IMR-90 (cell line): ENCODE results near the gene CERS5. TPM values are rescaled to one million over a fixed set of nuclear protein-coding genes. Genes with fewer than 3 reads are reported as not detected.

Experiments
- ATAC-seq: fragments of 200-7000 bp; cut with Tn5 transposase; 2 replicates; pipeline ENCODE4 v1.9.1; 2020; ENCODE audit warnings: low read depth, mild to moderate bottlenecking, moderate library complexity
- BruUV-seq: library from RNA; stranded (reverse); fragments of 400-500 nt; replicated peaks from 2 replicates; lab custom pipeline; 2021; lab: Mats Ljungman, UMichigan
- CTCF ChIA-PET: fragments of 300-600 bp; formaldehyde crosslinking; extraction: SDS; loops from one replicate; lab custom pipeline; 2021; ENCODE audit warnings: antibody characterized with exemption; lab: Yijun Ruan, JAX
- POLR2A ChIA-PET: fragments of 300-600 bp; sonication (Branson Sonifier 250); formaldehyde crosslinking; loops from one replicate; lab custom pipeline; 2022; ENCODE audit warnings: antibody characterized with exemption; ENCODE audit not compliant: unreplicated experiment; lab: Charles Lee
- DNase-seq: peaks from one replicate; pipeline ENCODE4 v3.0.0; 2013
- H2AFZ ChIP-seq: replicated peaks from 2 replicates; pipeline ENCODE3; 2013; ENCODE audit warnings: low read length, mild to moderate bottlenecking; ENCODE audit not compliant: poor library complexity
- H2AK5ac ChIP-seq: 2 replicates; pipeline ENCODE4 v1.6.1; 2013; ENCODE audit warnings: low read depth, low read length, inconsistent platforms
- H2AK9ac ChIP-seq: replicated peaks from 2 replicates; pipeline ENCODE3; 2013; ENCODE audit warnings: mild to moderate bottlenecking, low read depth, low read length, moderate library complexity; ENCODE audit not compliant: poor library complexity
- H2BK120ac ChIP-seq: 2 replicates; pipeline ENCODE4 v1.6.1; 2013; ENCODE audit warnings: low read depth, low read length, inconsistent platforms
- H2BK15ac ChIP-seq: 3 replicates; pipeline ENCODE4 v1.6.1; 2013; ENCODE audit warnings: low read depth, low read length, inconsistent platforms
- H2BK20ac ChIP-seq: 2 replicates; pipeline ENCODE4 v1.6.1; 2013; ENCODE audit warnings: low read depth, mild to moderate bottlenecking, inconsistent platforms, low read length, moderate library complexity
- H2BK5ac ChIP-seq: 2 replicates; pipeline ENCODE4 v1.6.1; 2013; ENCODE audit warnings: mild to moderate bottlenecking, low read depth, low read length, inconsistent platforms; ENCODE audit not compliant: poor library complexity, severe bottlenecking
- H3K14ac ChIP-seq: replicated peaks from 2 replicates; pipeline ENCODE4 v1.6.1; 2013; ENCODE audit warnings: low read depth, low read length, inconsistent platforms
- H3K18ac ChIP-seq: 2 replicates; pipeline ENCODE4 v1.6.1; 2013; ENCODE audit warnings: low read depth, low read length, control low read depth
- H3K23ac ChIP-seq: 2 replicates; pipeline ENCODE4 v1.6.1; 2013; ENCODE audit warnings: low read depth, low read length, inconsistent platforms
- H3K27ac ChIP-seq: 2 replicates; pipeline ENCODE4 v1.5.1; 2013; ENCODE audit warnings: mild to moderate bottlenecking, control low read depth, low read length; ENCODE audit not compliant: insufficient read depth
- H3K27me3 ChIP-seq: 2 replicates; pipeline ENCODE4 v1.6.1; 2013; ENCODE audit warnings: low read length; ENCODE audit not compliant: control insufficient read depth, insufficient read depth
- H3K36me3 ChIP-seq: 2 replicates; pipeline ENCODE4 v1.6.1; 2013; ENCODE audit warnings: low read length, mixed read lengths; ENCODE audit not compliant: control insufficient read depth, insufficient read depth
- H3K4ac ChIP-seq: 2 replicates; pipeline ENCODE4 v1.6.1; 2013; ENCODE audit warnings: low read depth, low read length, inconsistent platforms
- H3K4me1 ChIP-seq: 2 replicates; pipeline ENCODE4 v1.6.1; 2013; ENCODE audit warnings: low read length, mixed read lengths; ENCODE audit not compliant: control insufficient read depth, insufficient read depth
- H3K4me2 ChIP-seq: 2 replicates; pipeline ENCODE4 v1.6.1; 2013; ENCODE audit warnings: low read depth, mild to moderate bottlenecking, control low read depth, low read length, moderate library complexity
- H3K4me3 ChIP-seq: 2 replicates; pipeline ENCODE4 v1.5.1; 2013; ENCODE audit warnings: low read depth, mild to moderate bottlenecking, control low read depth, low read length, moderate library complexity; ENCODE audit not compliant: insufficient read depth
- H3K56ac ChIP-seq: 2 replicates; pipeline ENCODE4 v1.6.1; 2013; ENCODE audit warnings: low read length, inconsistent platforms; ENCODE audit not compliant: insufficient read depth; ENCODE audit errors: extremely low read depth
- H3K79me1 ChIP-seq, 2 experiments: 2 replicates each; pipeline ENCODE4 v1.6.1; 2013; ENCODE audit warnings: low read length in 2 of 2, inconsistent platforms in 1 of 2, low read depth in 1 of 2
- H3K9ac ChIP-seq: 2 replicates; pipeline ENCODE4 v1.6.1; 2013; ENCODE audit warnings: low read depth, low read length, control low read depth
- H3K9me1 ChIP-seq: 2 replicates; pipeline ENCODE4 v1.6.1; 2013; ENCODE audit warnings: low read length, inconsistent platforms; ENCODE audit not compliant: insufficient read depth
- H3K9me3 ChIP-seq: 2 replicates; pipeline ENCODE4 v1.6.1; 2013; ENCODE audit warnings: low read length; ENCODE audit not compliant: control insufficient read depth, insufficient read depth
- H4K20me1 ChIP-seq: 2 replicates; pipeline ENCODE4 v1.6.1; 2013; ENCODE audit warnings: low read length, inconsistent platforms; ENCODE audit not compliant: insufficient read depth
- H4K5ac ChIP-seq: 2 replicates; pipeline ENCODE4 v1.6.1; 2013; ENCODE audit warnings: mild to moderate bottlenecking, low read depth, low read length, control low read depth
- H4K8ac ChIP-seq, 2 experiments: 2 replicates each; pipeline ENCODE4 v1.6.1; 2013; ENCODE audit warnings: low read depth in 2 of 2, low read length in 2 of 2, control low read depth in 1 of 2, inconsistent platforms in 1 of 2
- H4K91ac ChIP-seq: 2 replicates; pipeline ENCODE4 v1.6.1; 2013; ENCODE audit warnings: low read depth, low read length, inconsistent platforms; ENCODE audit not compliant: insufficient read depth
- CHD1 ChIP-seq: IDR thresholded peaks from 2 replicates; pipeline ENCODE4 v1.6.1; 2012; ENCODE audit warnings: low read depth, low read length, improper control_type of control experiment
- RAD21 ChIP-seq: IDR thresholded peaks from 2 replicates; pipeline ENCODE4 v1.6.1; 2012; ENCODE audit warnings: low read length, improper control_type of control experiment
- SMC3 ChIP-seq: fragments of 150-350 bp; IDR thresholded peaks from 2 replicates; pipeline ENCODE4 v1.6.1; 2016; ENCODE audit warnings: low read depth, mild to moderate bottlenecking, antibody characterized with exemption, low read length, moderate library complexity
- dilution Hi-C: fragments of 300-500 bp; cut with HindIII; formaldehyde crosslinking; loops from one replicate; pipeline ENCODE4 v1.14.3; 2018; ENCODE audit warnings: low sequenced_read_pairs; ENCODE audit not compliant: unreplicated experiment
- in situ Hi-C: fragments of 300-500 bp; cut with MboI; formaldehyde crosslinking; loops from 3 replicates; pipeline ENCODE4 v1.14.3; 2019; ENCODE audit warnings: low sequenced_read_pairs, inconsistent platforms, mixed read lengths
- intact Hi-C: fragments of 100-400 bp; cut with micrococcal nuclease; formaldehyde crosslinking; loops from 2 replicates; pipeline ENCODE4 v1.10.0; 2022
- polyA plus RNA-seq, 3 experiments: library from polyadenylated mRNA; depleted of rRNA; stranded (reverse); fragments of >200 nt; gene quantifications; 2 replicates each; pipeline ENCODE4 v1.2.3, GENCODE V29; 2012; ENCODE audit warnings: low replicate concordance in 1 of 3
- total RNA-seq: library from RNA; depleted of rRNA; stranded (reverse); fragments of >200 nt; gene quantifications from 2 replicates; pipeline ENCODE4 v1.2.3, GENCODE V29; 2012
- TF ChIP-seq, protein P1 (sequence below): conservative IDR thresholded peaks from 2 replicates; pipeline ENCODE4 v1.5.1; 2012; ENCODE audit warnings: mild to moderate bottlenecking, low read depth, low read length, improper control_type of control experiment

The CERS5 gene
- total and polyA plus RNA-seq, 2 of the 4 experiments (the other 2 are of a cell fraction): 40.3 to 60.3 TPM

DNA sequence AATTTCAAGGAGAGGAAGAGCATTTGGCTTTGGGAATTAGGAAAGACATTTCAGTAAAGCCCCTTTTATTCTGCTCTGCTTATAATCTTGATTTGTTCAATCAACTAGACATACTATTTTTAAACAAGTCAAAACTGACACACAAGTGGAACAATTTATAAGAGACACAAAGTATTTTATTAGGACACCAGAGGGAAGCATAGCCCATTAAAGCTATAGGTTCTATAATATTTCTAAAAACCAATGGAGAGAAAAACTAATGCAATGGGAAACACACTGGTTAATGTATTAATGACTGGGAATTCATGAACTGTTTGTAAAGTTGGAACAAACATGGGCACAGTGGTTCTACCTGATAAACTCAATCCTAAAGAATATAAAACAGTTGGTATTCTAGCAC lies 15.3 kb upstream of the CERS5 start:
- H4K91ac ChIP-seq: no peak overlapping the region
- H3K27me3 ChIP-seq: no peaks in the 10 kb centered on the region
- H3K4me2 ChIP-seq: no peak overlapping the region
- H4K20me1 ChIP-seq: 0 out of 2 replicates have a peak, but pooled peaks cover under 1% of the 10 kb centered on the region
- no peak overlapping the region for H3K23ac ChIP-seq
- H2AFZ ChIP-seq: no peak overlapping the region
- H3K4me1 ChIP-seq: peaks cover 18% of the 10 kb centered on the region
- no peak overlapping the region for H4K8ac ChIP-seq
- H3K27ac ChIP-seq: no peak overlapping the region
- dilution Hi-C loops (no loop called here), intact Hi-C loops (no loop called here), in situ Hi-C loops (no loop called here)
- peaks cover 17 to 48% of the 10 kb centered on the region in 2 experiments for H3K79me1 ChIP-seq
- ATAC-seq (no peak), DNase-seq (no peak)
- TF ChIP-seq CHD1 (no peak), RAD21 (peak; percentile 13; the same call in 1 of the 2 replicates), SMC3 (no peak)
- TF ChIP-seq, protein P1, sequence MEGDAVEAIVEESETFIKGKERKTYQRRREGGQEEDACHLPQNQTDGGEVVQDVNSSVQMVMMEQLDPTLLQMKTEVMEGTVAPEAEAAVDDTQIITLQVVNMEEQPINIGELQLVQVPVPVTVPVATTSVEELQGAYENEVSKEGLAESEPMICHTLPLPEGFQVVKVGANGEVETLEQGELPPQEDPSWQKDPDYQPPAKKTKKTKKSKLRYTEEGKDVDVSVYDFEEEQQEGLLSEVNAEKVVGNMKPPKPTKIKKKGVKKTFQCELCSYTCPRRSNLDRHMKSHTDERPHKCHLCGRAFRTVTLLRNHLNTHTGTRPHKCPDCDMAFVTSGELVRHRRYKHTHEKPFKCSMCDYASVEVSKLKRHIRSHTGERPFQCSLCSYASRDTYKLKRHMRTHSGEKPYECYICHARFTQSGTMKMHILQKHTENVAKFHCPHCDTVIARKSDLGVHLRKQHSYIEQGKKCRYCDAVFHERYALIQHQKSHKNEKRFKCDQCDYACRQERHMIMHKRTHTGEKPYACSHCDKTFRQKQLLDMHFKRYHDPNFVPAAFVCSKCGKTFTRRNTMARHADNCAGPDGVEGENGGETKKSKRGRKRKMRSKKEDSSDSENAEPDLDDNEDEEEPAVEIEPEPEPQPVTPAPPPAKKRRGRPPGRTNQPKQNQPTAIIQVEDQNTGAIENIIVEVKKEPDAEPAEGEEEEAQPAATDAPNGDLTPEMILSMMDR: 0 out of 2 replicates have a peak, but pooled peaks have one; percentile 18
- H3K9me3 ChIP-seq: no peaks in the 10 kb centered on the region
- H3K4me3 ChIP-seq: no peak overlapping the region
- H3K36me3 ChIP-seq: peaks cover 40% of the 10 kb centered on the region
- BruUV-seq: no TSS peak
- H3K14ac ChIP-seq: no peak overlapping the region
- ChIA-PET CTCF (interaction anchor here (1.2 kb wide), 1 partner anchor 50 kb away, joined by 3 read pairs; no protein-coding TSS in a partner anchor), POLR2A (no interaction called here)
- H2BK20ac ChIP-seq: no peak overlapping the region
- H2BK120ac ChIP-seq: no peak overlapping the region
- peaks cover 14% of the 10 kb centered on the region for H3K9me1 ChIP-seq
- H4K5ac ChIP-seq: no peak overlapping the region
- H2AK9ac ChIP-seq: no peak overlapping the region
- H2AK5ac ChIP-seq: no peak overlapping the region
- H2BK5ac ChIP-seq: peak overlapping the region; percentile 30
- no peak overlapping the region for H2BK15ac ChIP-seq
- H3K18ac ChIP-seq: no peak overlapping the region
- no peak overlapping the region for H3K9ac ChIP-seq
- H3K56ac ChIP-seq: no peak overlapping the region
- no peak overlapping the region for H3K4ac ChIP-seq
